GM12864 (cell line): ENCODE measurements around the gene FTSJ1.

Experiments used
- DNase-seq: peaks from one replicate; pipeline ENCODE4 v3.0.0-alpha.2; 2011; ENCODE audit warnings: low read depth
- H3K4me3 ChIP-seq: 2 replicates; pipeline ENCODE4 v1.5.1; 2011; ENCODE audit warnings: mild to moderate bottlenecking, low read depth, low read length, control low read depth
- CTCF ChIP-seq: IDR thresholded peaks from 2 replicates; pipeline ENCODE4 v1.5.1; 2011; ENCODE audit warnings: low read depth, mild to moderate bottlenecking, moderate library complexity, low read length, control low read depth, inconsistent platforms; ENCODE audit errors: missing control alignments

The FTSJ1 gene

GRCh38 chrX:48467281-48467761 is 8.7 kb upstream of the FTSJ1 start:
- H3K4me3 ChIP-seq = peak overlapping the region; percentile 83
- DNase-seq = no peak

GRCh38 chrX:48468247-48468671 is 7.7 kb upstream of the FTSJ1 start:
- no peak for TF ChIP-seq CTCF
- DNase-seq = no peak
- peak overlapping the region; percentile 83 for H3K4me3 ChIP-seq

More at GRCh38 chrX:48467281-48467761, 8.7 kb upstream of the FTSJ1 start:
- TF ChIP-seq CTCF = no peak

GRCh38 chrX:48468693-48469691 is 7.0 kb upstream of the FTSJ1 start:
- peak overlapping the region; percentile 83 for H3K4me3 ChIP-seq
- TF ChIP-seq CTCF = peak; percentile 36
- no peak for DNase-seq

GRCh38 chrX:48470110-48470832 is 5.7 kb upstream of the FTSJ1 start, which contains the start of gene SLC38A5:
Gene SLC38A5, minus strand, starts transcription at chrX:48470260. Its CDS starts 2,336 bp downstream, at chrX:48467924.
- peak within 1 kb of the TSS; percentile 83 for H3K4me3 ChIP-seq
- no peak for DNase-seq
- no peak for TF ChIP-seq CTCF

- no peak for TF ChIP-seq CTCF
- no peak overlapping the region for H3K4me3 ChIP-seq
- DNase-seq = no peak
Measured at GRCh38 chrX:48470833-48471118, 5.2 kb upstream of the FTSJ1 start.

GRCh38 chrX:48471504-48471903 is 4.5 kb upstream of the FTSJ1 start:
- DNase-seq = no peak
- H3K4me3 ChIP-seq = no peak overlapping the region
- TF ChIP-seq CTCF = no peak
